ENCODE measurements around the gene ZCCHC7.

- TF ChIP-seq CTCF (IDR thresholded peaks at IDR 0.05) (no peak), CHD2 (IDR thresholded peaks at IDR 0.05; ENCODE audit: low read length, partially characterized antibody) (no peak), PHF8 (IDR thresholded peaks at IDR 0.05; ENCODE audit: borderline replicate concordance, low read depth) (no peak), MAX (IDR thresholded peaks at IDR 0.05) (no peak), RCOR1 (IDR thresholded peaks at IDR 0.05; ENCODE audit: low read depth, low read length) (no peak), POLR2A (IDR thresholded peaks at IDR 0.05; ENCODE audit: low read length) (no peak), E2F6 (IDR thresholded peaks at IDR 0.05; ENCODE audit: borderline replicate concordance, low read depth) (no peak), RAD21 (conservative IDR thresholded peaks at IDR 0.05 in 1 of 2, IDR thresholded peaks at IDR 0.05 in 1 of 2) (no peak), EP300 (IDR thresholded peaks at IDR 0.05) (no peak), JUN (IDR thresholded peaks at IDR 0.05) (no peak), MAZ (IDR thresholded peaks at IDR 0.05; ENCODE audit: borderline replicate concordance, low read depth, low read length) (no peak)
- TF ChIP-seq, protein P1, sequence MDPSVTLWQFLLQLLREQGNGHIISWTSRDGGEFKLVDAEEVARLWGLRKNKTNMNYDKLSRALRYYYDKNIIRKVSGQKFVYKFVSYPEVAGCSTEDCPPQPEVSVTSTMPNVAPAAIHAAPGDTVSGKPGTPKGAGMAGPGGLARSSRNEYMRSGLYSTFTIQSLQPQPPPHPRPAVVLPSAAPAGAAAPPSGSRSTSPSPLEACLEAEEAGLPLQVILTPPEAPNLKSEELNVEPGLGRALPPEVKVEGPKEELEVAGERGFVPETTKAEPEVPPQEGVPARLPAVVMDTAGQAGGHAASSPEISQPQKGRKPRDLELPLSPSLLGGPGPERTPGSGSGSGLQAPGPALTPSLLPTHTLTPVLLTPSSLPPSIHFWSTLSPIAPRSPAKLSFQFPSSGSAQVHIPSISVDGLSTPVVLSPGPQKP (IDR thresholded peaks at IDR 0.05; ENCODE audit: low read depth, low read length), result no peak
- TF ChIP-seq, protein P2, sequence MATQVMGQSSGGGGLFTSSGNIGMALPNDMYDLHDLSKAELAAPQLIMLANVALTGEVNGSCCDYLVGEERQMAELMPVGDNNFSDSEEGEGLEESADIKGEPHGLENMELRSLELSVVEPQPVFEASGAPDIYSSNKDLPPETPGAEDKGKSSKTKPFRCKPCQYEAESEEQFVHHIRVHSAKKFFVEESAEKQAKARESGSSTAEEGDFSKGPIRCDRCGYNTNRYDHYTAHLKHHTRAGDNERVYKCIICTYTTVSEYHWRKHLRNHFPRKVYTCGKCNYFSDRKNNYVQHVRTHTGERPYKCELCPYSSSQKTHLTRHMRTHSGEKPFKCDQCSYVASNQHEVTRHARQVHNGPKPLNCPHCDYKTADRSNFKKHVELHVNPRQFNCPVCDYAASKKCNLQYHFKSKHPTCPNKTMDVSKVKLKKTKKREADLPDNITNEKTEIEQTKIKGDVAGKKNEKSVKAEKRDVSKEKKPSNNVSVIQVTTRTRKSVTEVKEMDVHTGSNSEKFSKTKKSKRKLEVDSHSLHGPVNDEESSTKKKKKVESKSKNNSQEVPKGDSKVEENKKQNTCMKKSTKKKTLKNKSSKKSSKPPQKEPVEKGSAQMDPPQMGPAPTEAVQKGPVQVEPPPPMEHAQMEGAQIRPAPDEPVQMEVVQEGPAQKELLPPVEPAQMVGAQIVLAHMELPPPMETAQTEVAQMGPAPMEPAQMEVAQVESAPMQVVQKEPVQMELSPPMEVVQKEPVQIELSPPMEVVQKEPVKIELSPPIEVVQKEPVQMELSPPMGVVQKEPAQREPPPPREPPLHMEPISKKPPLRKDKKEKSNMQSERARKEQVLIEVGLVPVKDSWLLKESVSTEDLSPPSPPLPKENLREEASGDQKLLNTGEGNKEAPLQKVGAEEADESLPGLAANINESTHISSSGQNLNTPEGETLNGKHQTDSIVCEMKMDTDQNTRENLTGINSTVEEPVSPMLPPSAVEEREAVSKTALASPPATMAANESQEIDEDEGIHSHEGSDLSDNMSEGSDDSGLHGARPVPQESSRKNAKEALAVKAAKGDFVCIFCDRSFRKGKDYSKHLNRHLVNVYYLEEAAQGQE (IDR thresholded peaks at IDR 0.05), result no peak
- TF ChIP-seq, protein P3, sequence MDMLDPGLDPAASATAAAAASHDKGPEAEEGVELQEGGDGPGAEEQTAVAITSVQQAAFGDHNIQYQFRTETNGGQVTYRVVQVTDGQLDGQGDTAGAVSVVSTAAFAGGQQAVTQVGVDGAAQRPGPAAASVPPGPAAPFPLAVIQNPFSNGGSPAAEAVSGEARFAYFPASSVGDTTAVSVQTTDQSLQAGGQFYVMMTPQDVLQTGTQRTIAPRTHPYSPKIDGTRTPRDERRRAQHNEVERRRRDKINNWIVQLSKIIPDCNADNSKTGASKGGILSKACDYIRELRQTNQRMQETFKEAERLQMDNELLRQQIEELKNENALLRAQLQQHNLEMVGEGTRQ (IDR thresholded peaks at IDR 0.05), result no peak
Observed at GRCh38 chr9:37363124-37363523, 242.8 kb downstream of the ZCCHC7 start.
